ENCODE results near the gene ERI2. TPM values are rescaled to one million over a fixed set of nuclear protein-coding genes. Genes with fewer than 3 reads are reported as not detected.
"Not testable (repeated sequence)": the region's sequence is repeated elsewhere in the genome, so short reads cannot be mapped to it uniquely, and the experiment has no call there.

The ERI2 gene
- total RNA-seq, 1 experiment from 2014 or later = 22.4 TPM

DNA sequence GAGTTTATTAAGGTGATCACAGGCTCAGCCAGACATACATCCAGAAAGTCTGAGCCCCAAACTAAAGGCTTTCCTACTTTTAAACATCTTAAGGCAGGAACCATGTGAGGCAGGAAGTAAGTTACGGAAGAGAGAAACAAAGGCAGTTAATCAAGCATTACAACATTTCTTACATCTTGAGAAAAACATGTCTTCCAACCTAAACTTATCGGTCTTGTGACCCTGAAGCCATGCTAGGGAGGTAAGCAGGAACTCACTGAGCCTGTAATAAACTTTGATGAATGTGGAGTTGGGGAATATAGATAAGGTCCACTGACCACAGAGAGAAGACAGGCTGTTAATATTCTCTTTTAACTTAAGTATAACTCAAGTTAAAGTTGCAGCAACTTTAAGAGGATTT lies 45.9 kb downstream of the ERI2 start:
- no peaks in the 10 kb centered on the region for H3K4me1 ChIP-seq (ENCODE audit: insufficient read depth, low read length)
- no peak overlapping the region for H3K27ac ChIP-seq (ENCODE audit: insufficient read length, low read depth, low read length)
- no peak overlapping the region for H4K8ac ChIP-seq (replicated peaks; ENCODE audit: insufficient read length, low read depth, low read length)
- H2BK15ac ChIP-seq (ENCODE audit: low read depth, low read length) = no peak overlapping the region
- no CpG with 5 or more reads among the region's 2 CpGs for WGBS (ENCODE audit: extremely low coverage, insufficient read length, low lambda C conversion rate)
- H2AK5ac ChIP-seq (ENCODE audit: insufficient read length, low read length) = no peak overlapping the region
- H3K23me2 ChIP-seq (ENCODE audit: insufficient read length, low read depth, low read length, poor library complexity, severe bottlenecking) = no peaks in the 10 kb centered on the region
- peaks cover 0 to 10% (median 0%) of the 10 kb centered on the region in 3 experiments; a peak in 1 of 7 replicates for H3K36me3 Mint-ChIP-seq (ENCODE audit: insufficient read depth in 1 of 3, low read depth in 3 of 3)
- no peak overlapping the region for H3K4ac ChIP-seq (ENCODE audit: low read depth, low read length)
- H3K23ac ChIP-seq (ENCODE audit: insufficient read length, low read depth, low read length) = no peak overlapping the region
- H3K79me1 ChIP-seq (ENCODE audit: insufficient read depth, low read depth, low read length, poor library complexity, severe bottlenecking) = no peaks in the 10 kb centered on the region
- H4K5ac ChIP-seq (ENCODE audit: insufficient read length, low read depth, low read length) = no peak overlapping the region
- H2BK12ac ChIP-seq (ENCODE audit: insufficient read length, low read depth, low read length) = no peak overlapping the region
- no peak overlapping the region for H3K9ac ChIP-seq (ENCODE audit: extremely low read depth, insufficient read length, low read length)
- no peak for DNase-seq
- H3K27me3 ChIP-seq (ENCODE audit: insufficient read depth, low read length) = no peaks in the 10 kb centered on the region
- H3K14ac ChIP-seq (ENCODE audit: insufficient read depth, low read length) = no peak overlapping the region
- peaks cover 16 to 18% of the 10 kb centered on the region in 2 experiments for H3K4me1 Mint-ChIP-seq
- H4K91ac ChIP-seq (ENCODE audit: insufficient read length, low read depth, low read length) = no peak overlapping the region
- no peak overlapping the region for H2BK120ac ChIP-seq (ENCODE audit: low read depth, low read length, poor library complexity, severe bottlenecking)
- H3K4me3 Mint-ChIP-seq = no peak overlapping the region
- no peak overlapping the region for H2BK20ac ChIP-seq (ENCODE audit: low read depth, low read length, poor library complexity, severe bottlenecking)
- peaks cover 5% of the 10 kb centered on the region for H3K27me3 Mint-ChIP-seq (ENCODE audit: low read depth)
- H3K18ac ChIP-seq (ENCODE audit: insufficient read length, low read depth, low read length) = no peak overlapping the region
- H3K56ac ChIP-seq (ENCODE audit: insufficient read length, low read depth, low read length) = no peak overlapping the region
- H3K9me3 ChIP-seq (ENCODE audit: control insufficient read depth, low read depth, low read length) = no peaks in the 10 kb centered on the region
- no peak overlapping the region for H2BK5ac ChIP-seq (ENCODE audit: insufficient read length, low read length)
- H3K4me2 ChIP-seq (ENCODE audit: insufficient read depth, insufficient read length, low read length) = no peak overlapping the region
- no peak overlapping the region for H2AFZ ChIP-seq (ENCODE audit: low read length)
- TF ChIP-seq, protein P1, sequence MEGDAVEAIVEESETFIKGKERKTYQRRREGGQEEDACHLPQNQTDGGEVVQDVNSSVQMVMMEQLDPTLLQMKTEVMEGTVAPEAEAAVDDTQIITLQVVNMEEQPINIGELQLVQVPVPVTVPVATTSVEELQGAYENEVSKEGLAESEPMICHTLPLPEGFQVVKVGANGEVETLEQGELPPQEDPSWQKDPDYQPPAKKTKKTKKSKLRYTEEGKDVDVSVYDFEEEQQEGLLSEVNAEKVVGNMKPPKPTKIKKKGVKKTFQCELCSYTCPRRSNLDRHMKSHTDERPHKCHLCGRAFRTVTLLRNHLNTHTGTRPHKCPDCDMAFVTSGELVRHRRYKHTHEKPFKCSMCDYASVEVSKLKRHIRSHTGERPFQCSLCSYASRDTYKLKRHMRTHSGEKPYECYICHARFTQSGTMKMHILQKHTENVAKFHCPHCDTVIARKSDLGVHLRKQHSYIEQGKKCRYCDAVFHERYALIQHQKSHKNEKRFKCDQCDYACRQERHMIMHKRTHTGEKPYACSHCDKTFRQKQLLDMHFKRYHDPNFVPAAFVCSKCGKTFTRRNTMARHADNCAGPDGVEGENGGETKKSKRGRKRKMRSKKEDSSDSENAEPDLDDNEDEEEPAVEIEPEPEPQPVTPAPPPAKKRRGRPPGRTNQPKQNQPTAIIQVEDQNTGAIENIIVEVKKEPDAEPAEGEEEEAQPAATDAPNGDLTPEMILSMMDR (conservative IDR thresholded peaks at IDR 0.05) = no peak
- no peak overlapping the region for H3K27ac Mint-ChIP-seq
- no peak overlapping the region for H3T11ph ChIP-seq (ENCODE audit: low read length)
- H4K20me1 ChIP-seq (ENCODE audit: control insufficient read depth, insufficient read depth, insufficient read length) = no peaks in the 10 kb centered on the region
- peaks cover 10 to 12% of the 10 kb centered on the region in 2 experiments for H3K9me3 Mint-ChIP-seq
- H3K79me2 ChIP-seq (ENCODE audit: insufficient read depth, low read length) = no peaks in the 10 kb centered on the region

DNA sequence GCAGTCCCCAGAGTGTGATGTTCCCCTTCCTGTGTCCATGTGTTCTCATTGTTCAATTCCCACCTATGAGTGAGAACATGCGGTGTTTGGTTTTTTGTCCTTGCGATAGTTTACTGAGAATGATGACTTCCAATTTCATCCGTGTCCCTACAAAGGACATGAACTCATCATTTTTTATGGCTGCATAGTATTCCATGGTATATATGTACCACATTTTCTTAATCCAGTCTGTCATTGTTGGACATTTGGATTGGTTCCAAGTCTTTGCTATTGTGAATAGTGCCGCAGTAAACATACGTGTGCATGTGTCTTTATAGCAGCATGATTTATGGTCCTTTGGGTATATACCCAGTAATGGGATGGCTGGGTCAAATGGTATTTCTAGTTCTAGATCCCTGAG lies 50.5 kb downstream of the ERI2 start:
- not testable (repeated sequence) for H3K9me3 ChIP-seq (ENCODE audit: control insufficient read depth, low read depth, low read length); H3K4ac ChIP-seq (ENCODE audit: low read depth, low read length); H3K9ac ChIP-seq (ENCODE audit: extremely low read depth, insufficient read length, low read length); H3K4me2 ChIP-seq (ENCODE audit: insufficient read depth, insufficient read length, low read length); H3K56ac ChIP-seq (ENCODE audit: insufficient read length, low read depth, low read length); H3K36me3 Mint-ChIP-seq (ENCODE audit: insufficient read depth in 1 of 3, low read depth in 3 of 3); H4K20me1 ChIP-seq (ENCODE audit: control insufficient read depth, insufficient read depth, insufficient read length); H2BK120ac ChIP-seq (ENCODE audit: low read depth, low read length, poor library complexity, severe bottlenecking); H4K5ac ChIP-seq (ENCODE audit: insufficient read length, low read depth, low read length); H3T11ph ChIP-seq (ENCODE audit: low read length); H3K79me1 ChIP-seq (ENCODE audit: insufficient read depth, low read depth, low read length, poor library complexity, severe bottlenecking); H3K27me3 ChIP-seq (ENCODE audit: insufficient read depth, low read length); H4K91ac ChIP-seq (ENCODE audit: insufficient read length, low read depth, low read length); H2AK5ac ChIP-seq (ENCODE audit: insufficient read length, low read length); DNase-seq; H2BK20ac ChIP-seq (ENCODE audit: low read depth, low read length, poor library complexity, severe bottlenecking); H3K9me3 Mint-ChIP-seq; H3K23me2 ChIP-seq (ENCODE audit: insufficient read length, low read depth, low read length, poor library complexity, severe bottlenecking); H2AFZ ChIP-seq (ENCODE audit: low read length); H2BK5ac ChIP-seq (ENCODE audit: insufficient read length, low read length); H2BK12ac ChIP-seq (ENCODE audit: insufficient read length, low read depth, low read length); H3K27ac ChIP-seq (ENCODE audit: insufficient read length, low read depth, low read length); H3K4me1 ChIP-seq (ENCODE audit: insufficient read depth, low read length); H3K18ac ChIP-seq (ENCODE audit: insufficient read length, low read depth, low read length); H3K14ac ChIP-seq (ENCODE audit: insufficient read depth, low read length); H3K23ac ChIP-seq (ENCODE audit: insufficient read length, low read depth, low read length); H3K4me1 Mint-ChIP-seq; H4K8ac ChIP-seq (replicated peaks; ENCODE audit: insufficient read length, low read depth, low read length); H3K79me2 ChIP-seq (ENCODE audit: insufficient read depth, low read length); H2BK15ac ChIP-seq (ENCODE audit: low read depth, low read length); H3K27ac Mint-ChIP-seq; H3K4me3 Mint-ChIP-seq
- WGBS (ENCODE audit: extremely low coverage, insufficient read length, low lambda C conversion rate) = no CpG with 5 or more reads among the region's 5 CpGs
- H3K27me3 Mint-ChIP-seq (ENCODE audit: low read depth) = peaks cover 15% of the 10 kb centered on the region

Data from H9 (cell line).